GM12865 (cell line): ENCODE measurements around the gene INPPL1.

Experiments
- DNase-seq: peaks from one replicate; pipeline ENCODE4 v3.0.0; 2010; ENCODE audit warnings: low read depth
- H3K4me3 ChIP-seq: 2 replicates; pipeline ENCODE4 v1.5.1; 2011; ENCODE audit warnings: mild to moderate bottlenecking, low read depth, low read length, control low read depth
- TF ChIP-seq, protein P1 (sequence below): IDR thresholded peaks from 2 replicates; pipeline ENCODE4 v1.5.1; 2011; ENCODE audit warnings: low read length, control low read depth, low read depth, inconsistent platforms; ENCODE audit not compliant: insufficient read depth; ENCODE audit errors: missing control alignments

The INPPL1 gene

GRCh38 chr11:72229925-72230763 is 5.6 kb downstream of the INPPL1 start:
- no peak for DNase-seq
- no peak overlapping the region for H3K4me3 ChIP-seq
- TF ChIP-seq, protein P1, sequence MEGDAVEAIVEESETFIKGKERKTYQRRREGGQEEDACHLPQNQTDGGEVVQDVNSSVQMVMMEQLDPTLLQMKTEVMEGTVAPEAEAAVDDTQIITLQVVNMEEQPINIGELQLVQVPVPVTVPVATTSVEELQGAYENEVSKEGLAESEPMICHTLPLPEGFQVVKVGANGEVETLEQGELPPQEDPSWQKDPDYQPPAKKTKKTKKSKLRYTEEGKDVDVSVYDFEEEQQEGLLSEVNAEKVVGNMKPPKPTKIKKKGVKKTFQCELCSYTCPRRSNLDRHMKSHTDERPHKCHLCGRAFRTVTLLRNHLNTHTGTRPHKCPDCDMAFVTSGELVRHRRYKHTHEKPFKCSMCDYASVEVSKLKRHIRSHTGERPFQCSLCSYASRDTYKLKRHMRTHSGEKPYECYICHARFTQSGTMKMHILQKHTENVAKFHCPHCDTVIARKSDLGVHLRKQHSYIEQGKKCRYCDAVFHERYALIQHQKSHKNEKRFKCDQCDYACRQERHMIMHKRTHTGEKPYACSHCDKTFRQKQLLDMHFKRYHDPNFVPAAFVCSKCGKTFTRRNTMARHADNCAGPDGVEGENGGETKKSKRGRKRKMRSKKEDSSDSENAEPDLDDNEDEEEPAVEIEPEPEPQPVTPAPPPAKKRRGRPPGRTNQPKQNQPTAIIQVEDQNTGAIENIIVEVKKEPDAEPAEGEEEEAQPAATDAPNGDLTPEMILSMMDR = no peak

DNA sequence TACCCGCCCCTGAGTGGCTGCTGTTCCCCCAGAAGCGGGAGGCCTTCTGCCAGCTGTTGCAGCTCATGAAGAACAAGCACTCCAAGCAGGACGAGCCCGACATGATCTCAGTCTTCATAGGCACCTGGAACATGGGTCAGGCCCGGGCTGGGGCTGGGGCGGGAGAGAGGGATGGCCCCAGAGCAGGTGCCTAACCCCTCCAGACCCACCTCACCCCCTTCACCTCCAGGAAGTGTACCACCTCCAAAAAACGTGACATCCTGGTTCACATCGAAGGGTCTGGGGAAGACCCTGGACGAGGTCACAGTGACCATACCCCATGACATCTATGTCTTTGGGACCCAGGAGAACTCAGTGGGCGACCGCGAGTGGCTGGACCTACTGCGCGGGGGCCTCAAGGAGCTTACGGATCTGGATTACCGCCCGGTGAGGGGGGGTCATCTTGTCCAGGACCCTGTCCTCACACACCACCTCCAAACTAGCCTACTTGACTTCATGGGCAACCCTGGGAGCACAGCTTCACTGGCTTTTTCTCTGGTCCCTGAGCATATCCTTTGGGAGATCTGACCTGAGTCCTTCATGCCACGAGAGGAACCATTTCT is 6.3 kb downstream of the INPPL1 start:
- TF ChIP-seq, protein P1 = no peak
- no peak overlapping the region for H3K4me3 ChIP-seq
- no peak for DNase-seq

- no peak overlapping the region for H3K4me3 ChIP-seq
- DNase-seq = no peak
- TF ChIP-seq, protein P1 = no peak
Observed at GRCh38 chr11:72231396-72232259, 7.1 kb downstream of the INPPL1 start.

DNA sequence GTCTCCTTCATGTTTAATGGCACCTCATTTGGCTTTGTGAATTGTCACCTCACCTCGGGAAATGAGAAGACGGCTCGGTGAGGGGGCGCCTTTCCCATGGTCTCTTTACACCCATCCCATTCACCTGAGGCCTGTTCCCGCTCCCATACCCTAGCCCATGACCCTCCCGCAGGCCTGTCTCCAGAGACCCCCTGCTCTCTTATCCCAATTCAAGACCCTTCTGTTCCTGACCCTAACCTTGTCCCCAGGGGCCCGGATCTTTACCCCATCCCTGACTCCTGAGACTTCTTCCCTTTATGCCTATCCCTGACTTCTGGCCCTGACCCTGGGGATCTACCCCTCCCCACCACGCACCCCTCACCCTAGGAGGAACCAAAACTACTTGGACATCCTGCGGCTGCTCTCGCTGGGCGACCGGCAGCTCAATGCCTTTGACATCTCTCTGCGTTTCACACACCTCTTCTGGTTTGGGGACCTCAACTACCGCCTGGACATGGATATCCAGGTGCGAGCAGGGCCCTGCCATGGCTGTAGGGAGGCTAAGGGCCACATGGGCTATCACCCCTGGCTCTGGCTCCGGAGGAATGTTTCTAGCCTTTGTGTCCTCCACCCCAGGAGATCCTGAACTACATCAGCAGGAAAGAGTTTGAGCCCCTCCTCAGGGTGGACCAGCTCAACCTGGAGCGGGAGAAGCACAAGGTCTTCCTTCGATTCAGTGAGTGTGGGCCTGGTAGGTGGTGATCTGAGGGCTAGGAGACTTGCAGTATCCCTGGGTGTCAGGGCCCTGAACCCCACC is 7.9 kb downstream of the INPPL1 start:
- TF ChIP-seq, protein P1 = no peak
- no peak overlapping the region for H3K4me3 ChIP-seq
- DNase-seq = no peak

GRCh38 chr11:72233056-72233772 is 8.6 kb downstream of the INPPL1 start:
- H3K4me3 ChIP-seq = no peak overlapping the region
- DNase-seq = no peak
- TF ChIP-seq, protein P1 = no peak
